NOMO-1 (cell line): ENCODE measurements around the gene WWOX.

Experiments
- DNase-seq, 2 experiments: peaks; one replicate each; lab custom pipeline; 2025; ENCODE audit not compliant: unreplicated experiment in 2 of 2; lab: John Stamatoyannopoulos, UW

WWOX gene

GRCh38 chr16:78902321-78902720 is 802.9 kb downstream of the WWOX start:
- DNase-seq = no peak

GRCh38 chr16:78903237-78903636 is 803.8 kb downstream of the WWOX start:
- no peak for DNase-seq

- no peak for DNase-seq
Measured at GRCh38 chr16:78903843-78904242, 804.4 kb downstream of the WWOX start.

GRCh38 chr16:78906135-78906534 is 806.7 kb downstream of the WWOX start:
- no peak for DNase-seq

- no peak for DNase-seq
Measured at GRCh38 chr16:78909226-78909625, 809.8 kb downstream of the WWOX start.

- DNase-seq = no peak
Measured at GRCh38 chr16:78915811-78916345, 816.4 kb downstream of the WWOX start.

- DNase-seq = no peak
Measured at GRCh38 chr16:78916928-78917545, 817.6 kb downstream of the WWOX start.

- DNase-seq = no peak
Measured at GRCh38 chr16:78918805-78919305, 819.4 kb downstream of the WWOX start.

- DNase-seq = no peak
Measured at GRCh38 chr16:78919852-78920251, 820.4 kb downstream of the WWOX start.

GRCh38 chr16:78920621-78921020 is 821.2 kb downstream of the WWOX start:
- no peak for DNase-seq

- peak in 1 of 2 experiments; percentile 32 for DNase-seq
Measured at GRCh38 chr16:78925083-78925767, 825.8 kb downstream of the WWOX start.

GRCh38 chr16:78926723-78927210 is 827.3 kb downstream of the WWOX start:
- DNase-seq = no peak

GRCh38 chr16:78927766-78928165 is 828.3 kb downstream of the WWOX start:
- DNase-seq = no peak

GRCh38 chr16:78929841-78930240 is 830.4 kb downstream of the WWOX start:
- no peak for DNase-seq

GRCh38 chr16:78930561-78930960 is 831.1 kb downstream of the WWOX start:
- DNase-seq = no peak

GRCh38 chr16:78931267-78931666 is 831.8 kb downstream of the WWOX start:
- DNase-seq = no peak

GRCh38 chr16:78931678-78932077 is 832.2 kb downstream of the WWOX start:
- no peak for DNase-seq

GRCh38 chr16:78932355-78932943 is 833.0 kb downstream of the WWOX start:
- DNase-seq = no peak

- DNase-seq = no peak
Measured at GRCh38 chr16:78936060-78936459, 836.6 kb downstream of the WWOX start.

- DNase-seq = peak; percentile 17 to 21
Measured at GRCh38 chr16:78939597-78939996, 840.1 kb downstream of the WWOX start.

- no peak for DNase-seq
Measured at GRCh38 chr16:78942625-78943245, 843.3 kb downstream of the WWOX start.
